BLaER1 treated with 17β-estradiol and CSF1 and Interleukin-3, amounts not matched to agents 10 nM and 100 nM (cell line): ENCODE results near the gene PIGN.

ENCODE experiments used
- H3K27ac ChIP-seq, 11 experiments: shearing (Covaris generic); formaldehyde crosslinking; 2 replicates each; pipeline ENCODE4 v1.8.1; 2022
- H3K27me3 ChIP-seq, 11 experiments: shearing (Covaris generic); formaldehyde crosslinking; 2 replicates each; pipeline ENCODE4 v1.8.1; 2022
- H3K36me3 ChIP-seq, 11 experiments: shearing (Covaris generic); formaldehyde crosslinking; 2 replicates each; pipeline ENCODE4 v1.8.1; 2022
- H3K4me1 ChIP-seq, 10 experiments: shearing (Covaris generic); formaldehyde crosslinking; 2 replicates each; pipeline ENCODE4 v1.8.1; 2022
- H3K4me2 ChIP-seq, 11 experiments: shearing (Covaris generic); formaldehyde crosslinking; 2 replicates each; pipeline ENCODE4 v1.8.1; 2022
- H3K4me3 ChIP-seq, 10 experiments: shearing (Covaris generic); formaldehyde crosslinking; 2 replicates each; pipeline ENCODE4 v1.8.1; 2022
- H3K9ac ChIP-seq, 11 experiments: shearing (Covaris generic); formaldehyde crosslinking; 2 replicates each; pipeline ENCODE4 v1.8.1; 2022
- H3K9me3 ChIP-seq, 11 experiments: shearing (Covaris generic); formaldehyde crosslinking; replicated peaks in 1 of 11; 2 replicates each; pipeline ENCODE4 v1.8.1; 2022
- H4K20me1 ChIP-seq, 11 experiments: shearing (Covaris generic); formaldehyde crosslinking; 2 replicates each; pipeline ENCODE4 v1.8.1; 2022
- Cebpa-rat ChIP-seq, 11 experiments: shearing (Covaris generic); IDR thresholded peaks; 2 replicates each; pipeline ENCODE4 v1.8.1; 2022

The PIGN gene

DNA sequence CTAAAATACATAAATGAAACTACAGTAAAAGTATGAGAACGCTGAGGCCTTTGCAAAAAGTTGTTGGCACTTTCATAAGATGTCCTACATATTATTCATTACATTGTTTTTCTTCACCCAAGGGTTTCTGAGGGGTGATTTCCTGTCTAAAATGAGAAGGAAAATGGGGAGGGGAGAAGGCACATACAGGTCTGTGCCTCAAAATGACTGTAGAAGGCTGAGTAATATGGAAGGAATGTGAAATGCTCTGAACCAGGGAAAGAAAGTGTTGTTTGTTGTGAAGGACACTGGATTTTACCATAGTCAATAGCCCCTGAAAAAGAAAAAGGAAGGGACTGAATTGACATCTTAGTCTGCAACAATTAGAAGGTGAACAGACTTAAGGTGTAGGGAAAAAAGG lies 194.6 kb downstream of the PIGN start:
- Histone ChIP-seq H3K9me3 (peaks cover 0 to 12% (median 0%) of the 10 kb centered on the region in 11 experiments; a peak in 4 of 22 replicates), H3K4me1 (peaks cover 0 to 66% (median 28%) of the 10 kb centered on the region in 10 experiments; a peak in 14 of 20 replicates), H3K36me3 (no peaks in the 10 kb centered on the region), H3K4me2 (peak overlapping the region in 7 of 11 experiments; percentile 5 to 84 (median 67); a peak in 15 of 22 replicates), H3K27ac (peak overlapping the region in 6 of 11 experiments; percentile 14 to 75 (median 64); a peak in 11 of 22 replicates), H3K9ac (peak overlapping the region in 4 of 11 experiments; percentile 4 to 52 (median 21); a peak in 4 of 22 replicates), H4K20me1 (no peaks in the 10 kb centered on the region; a peak in 1 of 22 replicates), H3K4me3 (no peak overlapping the region), H3K27me3 (peaks cover 0 to 28% (median 0%) of the 10 kb centered on the region in 11 experiments; a peak in 4 of 22 replicates)
- TF ChIP-seq Cebpa-rat (IDR thresholded peaks at IDR 0.05): no peak

DNA sequence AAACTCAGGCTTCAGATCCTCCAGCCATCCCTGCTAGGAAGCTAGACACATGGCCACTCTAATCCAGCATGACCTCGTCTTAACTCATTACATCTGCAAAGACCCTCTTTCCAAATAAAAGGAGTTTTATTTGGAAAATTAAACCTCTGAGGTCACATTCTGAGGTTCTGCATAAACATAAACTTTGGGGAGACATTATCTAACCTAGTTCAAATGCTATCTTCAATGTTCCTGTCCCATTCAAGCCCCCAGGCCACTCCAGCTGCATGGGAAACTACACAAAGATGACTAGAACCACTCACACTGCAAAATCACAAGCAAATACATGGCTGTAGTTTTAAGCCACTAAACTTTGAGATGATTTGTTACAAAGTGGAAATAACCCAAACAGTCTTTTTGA lies 195.0 kb downstream of the PIGN start:
- Histone ChIP-seq H3K27ac (peak overlapping the region in 5 of 11 experiments; percentile 14 to 75 (median 65); a peak in 8 of 22 replicates), H3K27me3 (peaks cover 0 to 31% (median 0%) of the 10 kb centered on the region in 11 experiments; a peak in 4 of 22 replicates)

DNA sequence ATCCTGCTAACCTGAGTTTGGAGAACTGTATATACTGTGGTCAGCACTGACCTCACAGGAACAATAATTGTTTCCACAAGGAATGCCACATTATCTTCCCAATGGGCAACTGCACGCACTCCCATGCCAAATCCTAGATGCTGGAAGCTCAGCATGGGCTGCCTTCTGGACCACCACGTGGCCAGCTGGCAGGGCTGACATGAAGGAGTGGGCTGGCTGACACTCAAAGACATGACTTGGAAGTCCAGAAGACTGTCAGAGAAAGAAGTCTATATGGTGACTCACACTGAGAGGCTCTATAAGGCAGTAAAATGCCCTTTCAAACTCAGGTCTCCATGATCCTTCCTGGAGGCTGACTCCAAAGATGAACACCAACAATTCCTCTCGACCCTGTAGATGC lies 195.7 kb downstream of the PIGN start:
- H3K4me3 ChIP-seq: no peak overlapping the region
- peaks cover 0 to 25% (median 0%) of the 10 kb centered on the region in 11 experiments; a peak in 4 of 22 replicates for H3K27me3 ChIP-seq
- no peaks in the 10 kb centered on the region; a peak in 1 of 22 replicates for H4K20me1 ChIP-seq
- H3K36me3 ChIP-seq: no peaks in the 10 kb centered on the region
- peak overlapping the region in 4 of 11 experiments; percentile 62 to 75 (median 69); a peak in 5 of 22 replicates for H3K27ac ChIP-seq
- peaks cover 0 to 55% (median 28%) of the 10 kb centered on the region in 10 experiments; a peak in 14 of 20 replicates for H3K4me1 ChIP-seq
- H3K9ac ChIP-seq: peak overlapping the region in 1 of 11 experiments; percentile 16; a peak in 1 of 22 replicates
- peak overlapping the region in 5 of 11 experiments; percentile 66 to 84 (median 78); a peak in 9 of 22 replicates for H3K4me2 ChIP-seq
- TF ChIP-seq Cebpa-rat (IDR thresholded peaks at IDR 0.05): no peak
- H3K9me3 ChIP-seq: peaks cover 0 to 10% (median 0%) of the 10 kb centered on the region in 11 experiments; a peak in 4 of 22 replicates

More for the DNA sequence above, 195.0 kb downstream of the PIGN start:
- Histone ChIP-seq H4K20me1 (no peaks in the 10 kb centered on the region; a peak in 1 of 22 replicates), H3K36me3 (no peaks in the 10 kb centered on the region), H3K4me2 (peak overlapping the region in 6 of 11 experiments; percentile 66 to 84 (median 72); a peak in 12 of 22 replicates), H3K9me3 (peaks cover 0 to 12% (median 0%) of the 10 kb centered on the region in 11 experiments; a peak in 4 of 22 replicates), H3K4me1 (peaks cover 0 to 62% (median 28%) of the 10 kb centered on the region in 10 experiments; a peak in 14 of 20 replicates), H3K4me3 (no peak overlapping the region), H3K9ac (0 out of 22 replicates have a peak overlapping the region, but pooled peaks of 2 of the 11 experiments have one; percentile 16 to 28)
- TF ChIP-seq Cebpa-rat (IDR thresholded peaks at IDR 0.05): no peak
